ENCODE measurements around the gene FBXL7. TPM values are rescaled to one million over a fixed set of nuclear protein-coding genes. Genes with fewer than 3 reads are reported as not detected.

FBXL7 gene
- total RNA-seq, 1 experiment from 2014 or later = not detected

DNA sequence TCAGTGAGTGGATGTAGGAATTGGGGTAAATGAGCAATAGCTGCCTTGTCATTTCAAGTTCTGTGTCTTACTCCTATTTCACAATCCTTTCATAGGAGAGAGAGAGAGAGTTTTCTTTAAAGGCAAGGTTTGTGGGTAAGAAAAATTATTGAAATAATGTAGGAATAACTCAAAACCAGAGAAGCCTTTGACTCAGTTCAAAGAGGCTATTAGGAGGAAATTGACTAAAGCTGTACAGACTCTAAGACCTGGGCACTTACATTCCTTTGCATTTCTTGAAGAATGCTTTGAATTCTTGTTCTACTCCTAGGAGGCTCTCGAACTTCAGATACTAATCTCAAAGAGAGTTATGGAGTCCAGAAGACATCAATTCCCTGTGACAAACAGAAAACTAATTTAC lies 257.1 kb downstream of the FBXL7 start:
- no peaks in the 10 kb centered on the region for H4K20me1 ChIP-seq (ENCODE audit: insufficient read depth)
- DNase-seq = no peak
- ChIA-PET CTCF (no interaction called here), POLR2A (ENCODE audit: unreplicated experiment) (no interaction called here)
- H3K4me3 ChIP-seq = no peak overlapping the region
- TF ChIP-seq EZH2 (IDR thresholded peaks at IDR 0.05; ENCODE audit: low read depth) (no peak), CTCF (conservative IDR thresholded peaks at IDR 0.05) (no peak)
- BruUV-seq (replicated peaks) = no TSS peak
- H3K27me3 ChIP-seq (ENCODE audit: insufficient read depth, low read depth) = no peaks in the 10 kb centered on the region
- H2AFZ ChIP-seq = no peak overlapping the region
- H3K4me2 ChIP-seq = no peak overlapping the region
- no peaks in the 10 kb centered on the region for H3K9me2 ChIP-seq (ENCODE audit: insufficient read depth)
- H3K27ac ChIP-seq = no peak overlapping the region
- no peaks in the 10 kb centered on the region for H3F3A ChIP-seq (ENCODE audit: insufficient read depth, low read depth)
- no peaks in the 10 kb centered on the region for H3K36me3 ChIP-seq (ENCODE audit: low read depth)
- intact Hi-C loops (cut with micrococcal nuclease; ENCODE audit: unreplicated experiment) = no loop called here
- no peaks in the 10 kb centered on the region for H3K9me3 ChIP-seq (ENCODE audit: insufficient read depth, low read depth)
- no peaks in the 10 kb centered on the region for H3K4me1 ChIP-seq (replicated peaks; ENCODE audit: insufficient read depth)
- no peaks in the 10 kb centered on the region for H3K79me2 ChIP-seq (ENCODE audit: low read depth)

GRCh38 chr5:15757619-15758018 lies 257.6 kb downstream of the FBXL7 start:
- no TSS peak for BruUV-seq (replicated peaks)

DNA sequence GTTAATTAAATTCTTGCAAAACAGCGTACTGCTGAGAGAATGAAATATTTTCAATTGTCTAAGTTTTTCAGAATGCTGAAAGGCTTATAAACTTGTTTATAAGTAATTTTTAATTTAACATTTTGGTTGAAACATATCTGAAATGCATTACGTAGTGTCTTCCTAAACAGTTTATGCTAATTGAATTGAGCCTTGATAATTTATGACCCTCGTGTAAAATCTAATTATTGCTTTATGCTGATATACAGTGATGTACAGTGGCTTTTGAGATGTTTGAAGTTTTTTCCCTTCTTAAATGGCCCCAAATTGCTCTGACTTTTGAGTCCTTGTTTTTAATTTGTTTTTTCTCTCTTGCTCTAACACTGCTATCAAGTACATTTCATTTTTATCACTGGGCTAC lies 262.7 kb downstream of the FBXL7 start:
- ChIA-PET CTCF (no interaction called here), POLR2A (ENCODE audit: unreplicated experiment) (no interaction called here)
- Histone ChIP-seq H3K36me3 (ENCODE audit: low read depth) (no peaks in the 10 kb centered on the region), H4K20me1 (ENCODE audit: insufficient read depth) (no peaks in the 10 kb centered on the region), H2AFZ (no peak overlapping the region), H3K27ac (no peak overlapping the region), H3K27me3 (ENCODE audit: insufficient read depth, low read depth) (no peaks in the 10 kb centered on the region), H3K9me2 (ENCODE audit: insufficient read depth) (no peaks in the 10 kb centered on the region), H3K9me3 (ENCODE audit: insufficient read depth, low read depth) (no peaks in the 10 kb centered on the region), H3K79me2 (ENCODE audit: low read depth) (no peaks in the 10 kb centered on the region), H3K4me2 (no peak overlapping the region), H3K4me1 (replicated peaks; ENCODE audit: insufficient read depth) (no peaks in the 10 kb centered on the region), H3K4me3 (no peak overlapping the region), H3F3A (ENCODE audit: insufficient read depth, low read depth) (no peaks in the 10 kb centered on the region)
- TF ChIP-seq EZH2 (IDR thresholded peaks at IDR 0.05; ENCODE audit: low read depth) = no peak
- no peak for TF ChIP-seq CTCF (conservative IDR thresholded peaks at IDR 0.05)
- DNase-seq = no peak
- intact Hi-C loops (cut with micrococcal nuclease; ENCODE audit: unreplicated experiment) = no loop called here
- no TSS peak for BruUV-seq (replicated peaks)

More at GRCh38 chr5:15757619-15758018, 257.6 kb downstream of the FBXL7 start:
- no peak overlapping the region for H3K4me2 ChIP-seq
- intact Hi-C loops (cut with micrococcal nuclease; ENCODE audit: unreplicated experiment) = no loop called here
- H3K4me3 ChIP-seq = no peak overlapping the region
- TF ChIP-seq EZH2 (IDR thresholded peaks at IDR 0.05; ENCODE audit: low read depth) = no peak
- TF ChIP-seq CTCF (conservative IDR thresholded peaks at IDR 0.05) = no peak
- no peak for DNase-seq
- H3F3A ChIP-seq (ENCODE audit: insufficient read depth, low read depth) = no peaks in the 10 kb centered on the region
- no peaks in the 10 kb centered on the region for H3K9me2 ChIP-seq (ENCODE audit: insufficient read depth)
- no peaks in the 10 kb centered on the region for H3K4me1 ChIP-seq (replicated peaks; ENCODE audit: insufficient read depth)
- ChIA-PET POLR2A (ENCODE audit: unreplicated experiment) (no interaction called here), CTCF (no interaction called here)
- H3K27ac ChIP-seq = no peak overlapping the region
- H2AFZ ChIP-seq = no peak overlapping the region
- H3K36me3 ChIP-seq (ENCODE audit: low read depth) = no peaks in the 10 kb centered on the region
- no peaks in the 10 kb centered on the region for H3K27me3 ChIP-seq (ENCODE audit: insufficient read depth, low read depth)
- H3K79me2 ChIP-seq (ENCODE audit: low read depth) = no peaks in the 10 kb centered on the region
- H4K20me1 ChIP-seq (ENCODE audit: insufficient read depth) = no peaks in the 10 kb centered on the region
- no peaks in the 10 kb centered on the region for H3K9me3 ChIP-seq (ENCODE audit: insufficient read depth, low read depth)
